HG02840 (cell line): ENCODE data around the gene PDE4D.
"Not testable (repeated sequence)": the region's sequence is repeated elsewhere in the genome, so short reads cannot be mapped to it uniquely, and the experiment has no call there.

Source experiments
- ATAC-seq: cut with Tn5 transposase; IDR thresholded peaks from one replicate; pipeline ENCODE4 v1.9.1; 2021; ENCODE audit warnings: mild to moderate bottlenecking, moderate library complexity, moderate number of reproducible peaks; ENCODE audit not compliant: unreplicated experiment, low FRiP score

Gene PDE4D

DNA sequence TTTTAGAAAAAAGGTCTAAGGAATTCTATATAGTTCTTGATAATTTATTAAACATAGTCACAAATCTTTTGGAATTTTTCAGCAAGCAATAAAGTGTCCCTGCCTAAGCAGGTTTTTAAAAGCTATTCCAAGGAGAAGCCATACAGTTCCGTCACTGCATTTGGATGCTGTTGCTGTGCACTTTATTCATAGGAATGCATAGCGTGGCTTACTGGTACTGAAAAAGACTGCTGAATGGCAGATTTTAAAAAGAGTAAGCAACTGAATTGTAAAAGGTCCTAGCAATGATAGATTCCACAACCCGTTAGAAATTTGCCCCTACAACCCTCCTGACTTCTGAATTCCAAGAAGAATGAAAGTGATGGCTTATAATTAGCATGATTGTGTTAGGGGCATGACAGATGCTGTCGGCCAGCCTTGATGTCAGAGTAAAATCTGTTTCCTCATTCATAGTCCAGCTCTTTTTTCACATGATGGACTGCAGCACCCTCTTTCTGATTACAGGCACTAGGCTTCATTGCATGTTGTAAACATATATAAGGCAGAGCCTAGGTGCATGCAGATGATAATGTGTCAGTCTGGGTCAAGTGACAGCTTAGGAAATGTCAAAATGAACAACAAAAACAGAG, 227.0 kb downstream of the PDE4D start:
- ATAC-seq = no peak

DNA sequence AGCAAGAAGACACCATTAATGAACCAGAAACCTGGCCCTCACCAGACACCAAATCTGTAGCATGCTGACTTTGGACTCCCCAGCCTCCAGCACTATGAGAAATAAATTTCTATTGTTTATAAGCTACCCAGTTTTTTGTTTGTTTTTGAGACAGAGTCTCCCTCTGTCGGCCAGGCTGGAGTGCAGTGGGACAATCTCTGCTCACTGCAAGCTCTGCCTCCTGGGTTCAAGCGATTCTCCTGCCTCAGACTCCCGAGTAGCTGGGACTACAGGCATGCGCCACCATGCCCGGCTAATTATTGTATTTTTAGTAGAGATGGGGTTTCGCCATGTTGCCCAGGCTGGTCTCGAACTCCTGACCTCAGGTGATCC, 227.7 kb downstream of the PDE4D start:
- ATAC-seq = not testable (repeated sequence)

DNA sequence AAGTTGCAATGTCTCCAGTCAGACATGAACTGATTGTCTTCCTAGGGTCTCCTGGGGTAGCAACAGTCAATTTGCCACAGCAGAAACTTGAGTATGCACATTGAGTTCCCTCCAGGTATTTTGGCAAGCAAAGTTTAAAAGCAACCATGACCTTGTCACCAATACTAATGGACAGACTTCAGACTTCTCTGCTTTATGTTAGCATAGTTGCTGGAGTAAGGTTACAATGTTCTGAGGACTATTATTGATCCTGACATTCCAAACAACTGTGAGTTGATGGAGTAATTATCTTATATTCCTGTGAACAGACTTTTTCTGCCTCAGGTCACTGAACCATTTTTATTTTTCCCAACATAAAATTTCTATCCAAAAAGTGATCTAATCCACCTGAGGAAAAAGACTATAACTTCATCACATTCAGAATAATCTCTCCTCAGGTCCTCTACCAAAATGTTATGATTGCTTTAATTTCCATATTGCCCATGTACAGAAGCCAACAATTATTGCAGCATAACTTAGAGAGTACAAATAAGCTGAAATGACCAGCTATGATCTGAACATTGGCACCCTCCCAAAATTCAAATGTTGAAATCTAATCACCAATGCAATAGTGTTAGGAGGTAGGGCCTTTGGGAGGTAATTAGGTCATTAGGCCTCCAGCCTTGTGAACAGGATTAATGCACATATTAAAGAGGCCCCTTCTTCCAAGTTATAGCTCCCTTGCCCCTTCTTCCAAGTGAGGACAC, 228.3 kb downstream of the PDE4D start:
- ATAC-seq = no peak

DNA sequence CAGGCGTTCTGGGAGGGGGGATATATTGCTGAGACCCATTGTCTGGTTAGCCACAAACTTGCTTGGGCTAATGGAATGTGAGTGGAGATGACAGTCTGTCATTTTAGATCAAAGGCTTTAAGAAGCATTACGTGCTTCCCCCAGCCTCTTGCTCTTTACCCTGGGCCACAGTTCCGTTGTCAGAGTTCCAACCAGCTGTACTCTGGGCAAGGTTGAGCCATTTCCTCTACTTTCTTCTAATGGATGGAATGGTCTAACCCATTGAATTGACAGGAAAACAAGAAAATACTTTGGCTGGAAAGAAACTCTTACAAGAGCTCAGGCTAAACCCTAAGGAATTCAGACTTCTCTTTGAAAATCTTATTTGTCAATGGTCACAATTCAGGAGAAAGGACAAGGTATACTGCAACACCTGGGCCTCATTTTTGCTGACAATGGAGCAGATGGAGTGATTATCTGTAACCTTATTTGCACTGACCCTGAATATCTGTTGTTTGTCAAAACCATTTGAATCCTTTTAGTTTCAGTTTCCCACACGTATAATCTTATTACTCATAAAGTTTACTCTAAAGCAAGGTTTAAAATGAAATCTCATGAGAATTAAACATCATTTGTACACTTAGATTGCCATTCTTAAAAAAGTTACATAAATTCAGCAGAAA, 231.4 kb downstream of the PDE4D start:
- ATAC-seq = no peak

DNA sequence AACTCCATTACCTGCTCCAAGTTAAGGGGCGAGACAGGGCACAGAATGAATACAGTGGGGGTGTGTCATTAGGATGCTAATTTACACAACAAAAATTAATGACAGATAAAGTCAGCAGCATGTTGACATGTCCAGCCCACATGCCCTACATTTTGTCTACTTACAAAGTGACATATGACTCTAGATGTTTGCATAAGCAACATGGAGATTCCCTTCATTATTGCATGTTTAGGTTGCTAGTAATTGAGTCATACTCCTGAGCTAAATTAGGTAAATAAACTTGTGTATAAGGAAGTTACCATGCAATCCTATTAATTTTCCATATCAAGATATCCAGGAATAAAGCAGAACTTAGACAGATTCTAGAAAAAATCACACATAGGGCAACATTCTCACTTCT, 232.2 kb downstream of the PDE4D start:
- ATAC-seq = no peak

DNA sequence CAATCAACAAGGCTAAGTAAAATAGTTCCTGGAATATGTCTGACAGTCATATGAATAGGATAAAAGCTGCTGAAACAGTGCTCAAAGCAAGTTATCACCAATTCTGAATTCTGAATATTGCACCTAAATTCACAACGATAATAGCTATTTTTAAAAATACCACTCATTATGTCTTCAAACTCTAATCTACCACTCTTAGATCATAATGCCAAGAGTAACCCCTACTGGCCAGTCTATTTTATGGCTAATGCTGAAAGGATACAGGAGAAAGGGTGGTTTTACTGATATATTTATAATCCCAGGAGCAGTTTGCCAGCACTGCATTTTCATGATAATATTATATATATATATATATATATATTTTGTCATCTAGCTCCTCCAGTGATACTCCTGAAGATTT, 232.8 kb downstream of the PDE4D start:
- no peak for ATAC-seq

DNA sequence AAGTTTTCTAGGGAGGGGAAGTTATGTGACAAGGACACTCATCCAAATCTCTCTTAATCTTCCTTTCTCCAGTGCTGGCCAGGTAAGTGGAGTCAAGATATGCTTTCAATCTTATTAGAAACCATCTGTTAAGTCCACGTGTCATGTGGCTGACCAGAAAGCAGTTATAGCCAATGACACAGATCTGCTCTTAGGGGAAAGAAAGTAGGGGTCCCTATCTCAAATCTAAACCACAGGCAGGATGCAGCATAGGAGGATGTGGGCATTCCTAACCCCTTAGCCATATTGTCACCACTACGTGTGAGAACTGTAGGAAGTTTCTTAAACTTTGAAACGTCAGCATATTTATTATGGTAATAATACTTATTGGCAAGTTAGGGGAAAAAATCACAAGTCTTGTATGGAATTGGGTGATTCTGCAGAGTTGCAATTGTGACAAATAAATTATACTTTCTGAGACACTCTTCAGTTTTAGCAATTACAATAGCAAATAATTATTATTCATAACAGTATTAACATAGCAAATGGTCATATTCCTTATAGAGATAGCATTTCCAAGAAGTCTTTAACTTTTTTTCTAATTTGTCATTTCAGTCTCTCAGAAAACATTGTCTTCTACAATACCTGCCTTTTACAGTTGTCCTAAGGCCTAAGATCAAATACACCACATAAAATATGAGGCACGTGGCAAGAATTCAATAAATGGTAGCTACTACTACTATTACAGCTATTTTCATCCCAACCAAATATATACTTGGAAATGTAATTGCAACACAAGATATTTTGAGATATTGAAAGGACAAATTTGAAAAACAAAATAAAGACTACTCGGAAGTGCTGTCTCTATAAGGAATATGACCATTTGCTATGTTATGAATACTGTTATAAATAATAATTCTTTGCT, 236.9 kb downstream of the PDE4D start:
- no peak for ATAC-seq

DNA sequence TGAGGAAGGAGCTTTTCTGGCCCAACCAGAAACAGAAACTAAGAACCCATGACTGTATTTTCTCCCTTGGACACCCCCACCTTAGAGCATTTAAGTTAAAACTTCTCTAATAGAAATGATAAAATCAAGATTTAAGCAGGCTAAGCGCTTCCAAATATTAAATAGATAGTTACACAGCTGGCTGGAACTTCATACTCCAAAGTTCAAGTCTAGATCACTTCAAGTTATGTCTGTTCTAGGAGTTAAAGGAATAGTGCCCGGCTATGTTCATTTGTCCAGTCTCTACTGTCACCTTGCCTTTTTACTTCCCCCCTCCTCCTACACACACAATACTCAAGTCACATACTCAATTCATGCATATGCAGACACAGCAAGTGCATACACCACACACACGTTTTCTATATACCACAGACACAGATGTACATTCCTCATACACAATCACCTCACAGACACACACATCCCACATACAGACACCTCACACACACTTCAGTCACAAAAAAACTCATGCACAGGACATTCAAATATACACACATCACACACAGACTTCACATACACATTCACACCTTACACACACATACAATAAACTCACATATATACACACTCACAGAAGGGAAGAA, 237.7 kb downstream of the PDE4D start:
- no peak for ATAC-seq

DNA sequence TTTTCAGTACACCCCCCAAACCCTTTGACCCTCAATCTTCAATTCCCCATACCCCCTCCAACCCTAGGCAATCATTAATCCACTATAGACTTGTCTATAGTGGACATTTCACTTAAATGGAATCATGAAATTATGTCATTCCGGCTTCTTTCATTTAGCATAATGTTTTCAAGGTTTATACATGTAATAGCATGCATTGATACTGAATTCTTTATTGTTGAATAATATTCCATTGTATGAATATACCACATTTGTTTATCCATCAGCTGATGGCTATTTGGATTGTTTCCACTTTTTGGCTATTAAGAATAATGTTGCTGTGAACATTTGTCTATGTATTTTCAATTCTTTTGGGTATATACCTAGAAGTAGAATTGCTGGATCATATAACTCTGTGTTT, 238.8 kb downstream of the PDE4D start:
- ATAC-seq = no peak

DNA sequence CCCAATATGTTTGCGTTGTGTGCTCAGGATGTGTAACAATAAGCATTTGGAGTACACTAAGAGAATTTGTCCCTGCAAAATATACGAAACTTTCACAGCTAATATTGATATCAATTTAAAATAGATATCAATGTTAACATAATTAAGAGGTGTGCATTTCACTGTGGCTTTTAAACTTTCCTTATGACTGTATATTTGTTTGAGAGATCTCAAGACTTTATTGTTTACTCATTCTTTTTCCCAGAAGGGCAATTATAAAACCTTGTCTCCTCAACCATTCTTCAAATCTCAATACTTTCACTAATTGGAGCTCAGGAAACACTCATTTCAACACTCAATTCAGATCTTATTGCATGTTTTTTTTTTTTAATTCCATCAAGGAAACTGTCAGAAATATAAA, 241.1 kb downstream of the PDE4D start:
- ATAC-seq = no peak

DNA sequence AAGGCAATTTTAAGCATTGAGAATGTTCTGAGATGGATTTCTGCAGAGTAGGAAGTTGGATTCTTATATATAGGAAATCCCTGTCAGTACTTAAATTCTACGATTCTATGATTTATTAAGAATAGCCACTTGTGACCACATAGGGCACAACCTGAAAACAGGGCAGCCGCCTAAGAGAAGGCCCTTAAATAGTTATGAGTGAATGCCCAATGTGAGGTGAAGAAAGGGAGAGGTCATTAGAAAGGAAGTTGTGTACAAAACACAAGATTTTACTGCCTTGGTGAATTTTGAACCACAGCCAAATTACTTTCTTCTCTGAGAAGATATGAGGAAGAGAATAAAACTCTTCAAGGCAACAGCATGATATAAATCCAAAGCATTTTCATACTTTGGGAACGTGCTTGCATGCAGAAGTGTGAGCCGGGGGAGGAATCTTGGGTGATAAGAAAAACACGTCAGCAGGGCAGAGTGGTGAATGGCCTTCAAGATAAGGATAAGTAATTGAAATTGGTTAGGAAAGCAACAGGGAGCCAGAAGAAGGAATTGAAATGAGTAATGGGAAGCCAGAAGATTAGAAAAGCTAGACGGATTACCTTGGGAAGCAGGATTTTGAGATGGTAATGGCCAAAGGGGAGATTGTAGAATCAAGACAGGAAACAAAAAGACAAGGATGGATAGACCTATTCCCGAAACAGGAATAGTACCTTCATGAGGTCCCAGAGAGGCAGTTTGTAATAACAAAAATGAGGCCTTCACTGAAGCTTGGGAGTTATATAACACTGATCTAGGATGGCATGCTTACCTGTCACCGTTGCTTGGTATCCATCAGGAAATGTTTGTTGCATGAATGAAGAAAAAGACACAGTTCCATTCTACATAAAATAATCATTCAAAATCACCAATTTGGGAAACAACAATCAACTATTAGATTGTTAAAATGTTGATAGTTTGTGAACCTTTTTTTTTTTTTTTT, 244.3 kb downstream of the PDE4D start:
- ATAC-seq = no peak

DNA sequence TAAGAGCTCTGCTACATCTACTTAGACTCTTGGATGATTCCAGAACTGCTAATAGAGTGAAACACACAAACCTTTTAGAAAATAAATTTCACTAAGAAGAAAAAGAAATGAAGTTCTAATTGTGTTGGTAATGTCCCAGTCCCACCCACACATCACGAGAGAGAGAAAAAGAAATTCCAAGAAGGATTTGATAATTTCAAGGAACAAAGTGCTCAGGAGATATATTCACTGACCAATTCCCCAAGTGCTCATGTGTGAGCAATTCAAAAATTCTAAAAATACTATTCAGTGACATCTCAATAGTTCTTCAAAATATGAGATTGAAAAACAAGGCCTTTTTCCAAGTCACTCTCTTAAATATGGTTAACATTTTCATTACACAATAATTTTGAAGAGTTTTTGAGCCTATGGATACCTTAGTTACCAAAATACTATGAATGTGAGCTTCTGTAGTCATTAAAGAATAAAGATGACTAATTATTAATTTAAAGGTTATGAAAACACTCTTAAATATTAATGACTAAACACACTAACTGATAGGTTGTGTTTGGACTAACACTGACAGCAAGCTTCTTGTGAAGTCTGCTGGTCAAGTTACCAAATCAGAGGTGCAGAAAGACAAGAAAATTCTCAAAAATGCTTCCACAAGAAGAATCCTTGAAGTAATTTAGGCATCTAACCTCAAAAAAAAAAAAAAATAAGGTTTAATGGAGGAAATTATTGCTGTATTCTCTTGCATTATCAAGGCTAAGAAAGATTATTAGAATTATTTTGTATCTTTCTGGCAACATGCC, 245.3 kb downstream of the PDE4D start:
- no peak for ATAC-seq

DNA sequence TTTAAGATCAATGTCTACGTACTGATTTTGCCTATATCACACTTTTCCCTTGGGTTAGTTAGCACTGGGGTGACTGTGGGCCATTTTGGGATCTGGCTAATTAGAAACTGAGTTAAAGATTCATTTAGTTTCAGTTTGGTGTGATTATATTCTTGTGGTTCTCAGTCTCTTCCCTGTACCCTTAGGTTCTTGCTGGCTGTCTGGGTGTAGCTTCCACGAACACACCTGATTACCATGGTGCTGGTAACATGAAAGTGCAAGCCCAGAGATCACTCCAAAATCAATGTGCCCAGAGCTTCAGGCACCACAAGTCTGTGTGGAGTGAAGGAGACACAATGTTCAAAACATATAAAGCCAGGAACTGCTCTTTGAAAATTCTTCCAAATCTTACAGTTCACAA, 248.1 kb downstream of the PDE4D start:
- ATAC-seq = no peak

DNA sequence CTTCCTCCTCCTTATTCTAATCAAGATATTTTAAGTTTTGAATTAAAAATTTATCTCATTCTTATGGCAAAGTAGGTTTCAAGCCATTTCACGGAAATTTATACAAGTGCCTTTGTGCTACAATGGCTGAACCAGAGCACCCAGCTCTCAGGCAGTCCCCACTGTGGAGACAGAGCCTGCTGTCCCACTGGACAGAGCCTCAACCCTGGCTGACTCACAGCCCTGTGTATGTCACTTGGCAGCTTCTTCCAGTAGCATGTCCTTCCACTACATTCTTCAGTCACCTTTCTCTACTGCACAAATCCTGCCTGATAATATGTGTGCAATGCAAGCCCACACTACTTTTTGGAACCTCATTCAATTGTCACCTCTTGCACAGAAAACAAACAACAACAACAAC, 253.1 kb downstream of the PDE4D start:
- ATAC-seq = no peak

DNA sequence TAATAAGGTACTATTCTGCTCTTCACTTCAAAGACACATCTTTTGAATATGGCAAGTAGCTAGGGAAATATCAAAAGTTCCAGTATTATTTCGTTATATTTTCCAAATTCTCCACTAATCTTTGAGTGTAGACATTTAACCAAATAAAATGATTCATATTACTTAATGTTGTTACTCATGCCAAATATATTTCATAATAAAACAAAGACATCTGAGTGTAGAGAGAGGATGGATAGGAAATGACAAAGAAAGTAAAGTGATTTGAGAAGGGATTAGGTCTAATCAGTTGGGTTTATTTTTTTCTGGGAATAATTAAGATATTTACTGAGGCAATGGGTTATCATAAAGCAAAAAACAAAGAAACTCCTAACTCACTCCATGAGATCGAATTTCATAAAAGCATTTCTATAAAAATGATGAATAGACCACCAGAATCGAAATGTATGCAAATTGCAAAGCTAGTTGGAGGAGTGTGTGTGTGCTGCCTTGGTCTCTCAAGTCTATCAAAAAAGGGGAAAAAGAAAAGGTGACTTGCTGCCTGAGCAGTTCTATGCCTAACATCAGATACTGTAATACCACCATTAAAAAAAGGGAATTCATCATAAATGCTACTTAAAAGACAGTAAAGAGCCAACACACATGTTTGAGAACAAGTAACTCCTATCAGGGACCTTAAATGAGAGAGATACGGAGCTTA, 255.5 kb downstream of the PDE4D start:
- no peak for ATAC-seq

DNA sequence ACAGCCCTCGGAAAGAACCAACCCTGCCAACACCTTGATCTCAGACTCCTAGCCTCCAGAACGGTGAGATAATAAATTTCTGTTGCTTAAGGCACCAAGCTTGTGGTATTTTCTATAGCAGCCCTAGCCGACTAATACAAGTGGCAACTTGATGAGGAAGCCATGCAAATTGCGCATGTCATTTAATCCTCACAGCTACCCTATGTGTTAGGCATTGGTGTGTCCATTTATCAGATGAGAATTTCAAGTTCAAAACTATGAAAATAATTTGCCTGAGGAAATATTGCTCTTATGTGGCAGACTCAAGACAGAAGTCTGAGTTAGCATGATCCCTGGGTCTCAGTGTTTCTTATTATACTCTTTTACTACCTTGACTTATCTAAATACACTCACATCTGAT, 264.0 kb downstream of the PDE4D start:
- no peak for ATAC-seq

DNA sequence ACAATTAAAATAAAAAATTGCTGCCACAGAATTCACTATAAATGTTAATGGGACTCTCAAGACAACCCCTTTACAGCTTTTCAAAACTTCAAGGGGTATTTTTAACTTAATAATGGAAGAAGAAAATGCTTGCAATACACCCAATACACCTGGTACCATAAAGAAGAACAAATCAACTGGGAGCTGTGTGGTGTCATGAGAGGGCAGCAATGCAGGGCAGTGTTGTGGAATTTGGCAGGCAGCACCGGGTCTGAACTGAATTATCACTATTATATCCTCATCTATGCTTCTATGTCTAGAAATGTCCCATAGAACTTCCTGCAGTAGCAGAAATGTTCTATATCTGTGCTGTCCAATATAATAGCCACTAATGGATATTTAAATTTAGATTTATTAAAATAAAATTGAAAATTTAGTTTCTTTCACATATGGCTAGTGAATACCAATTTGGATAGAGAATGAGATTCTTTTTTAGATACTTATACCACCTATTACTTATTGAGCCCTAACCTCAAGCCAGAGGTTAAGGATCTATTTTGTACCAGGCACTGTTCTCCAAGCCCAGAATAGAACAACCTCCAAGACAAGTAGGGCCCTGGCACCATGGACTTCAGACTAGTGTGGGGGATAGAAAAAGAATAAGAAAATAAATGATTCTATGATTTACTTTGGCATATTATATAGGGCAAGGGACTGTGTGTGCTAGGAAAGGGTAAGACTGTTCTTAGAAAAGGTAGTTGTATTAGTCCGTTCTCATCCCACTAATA, 265.3 kb downstream of the PDE4D start:
- no peak for ATAC-seq
